CD4-positive, alpha-beta memory T cell (primary cell): ENCODE data around the gene NKX1-2. TPM values are rescaled to one million over a fixed set of nuclear protein-coding genes. Genes with fewer than 3 reads are reported as not detected.

Source experiments
- CTCF ChIA-PET: fragments of 350-600 bp; sonication (Branson Sonifier 250); formaldehyde crosslinking; loops from one replicate; lab custom pipeline; 2021; ENCODE audit warnings: inconsistent platforms; ENCODE audit not compliant: partially characterized antibody; lab: Charles Lee
- POLR2A ChIA-PET: fragments of 350-600 bp; sonication (Branson Sonifier 250); formaldehyde crosslinking; loops from one replicate; lab custom pipeline; 2021; ENCODE audit not compliant: partially characterized antibody; lab: Charles Lee
- DNase-seq, 5 donors: peaks; one replicate each; pipeline versions ENCODE4 v3.0.0 to v3.0.0-alpha.2; 2020 to 2022; ENCODE audit warnings: mixed read lengths in 1 of 5
- H3K27ac ChIP-seq: one replicate; pipeline ENCODE4 v1.7.0; 2013; ENCODE audit warnings: low read depth, low read length
- H3K27me3 ChIP-seq: 2 replicates; pipeline ENCODE4 v1.7.0; 2013; ENCODE audit warnings: mild to moderate bottlenecking, low read length, moderate library complexity; ENCODE audit not compliant: insufficient read depth
- H3K36me3 ChIP-seq: 2 replicates; pipeline ENCODE4 v1.7.0; 2013; ENCODE audit warnings: mild to moderate bottlenecking, low read length, moderate library complexity; ENCODE audit not compliant: insufficient read depth
- H3K4me1 ChIP-seq: 2 replicates; pipeline ENCODE4 v1.7.0; 2013; ENCODE audit warnings: mild to moderate bottlenecking, low read length, moderate library complexity; ENCODE audit not compliant: insufficient read depth
- H3K4me3 ChIP-seq, 2 donors: one replicate each; pipeline ENCODE4 v1.7.0; 2013; ENCODE audit warnings: low read length in 2 of 2, mild to moderate bottlenecking in 1 of 2
- H3K9me3 ChIP-seq, 2 donors: one replicate each; pipeline ENCODE4 v1.7.0; 2013; ENCODE audit warnings: low read length in 2 of 2, control low read depth in 1 of 2; ENCODE audit not compliant: control insufficient read depth in 1 of 2
- H3K27ac Mint-ChIP-seq, 7 donors: one replicate each; pipeline ENCODE4 v1.8.0; 2020 to 2021; ENCODE audit warnings: mixed read lengths in 7 of 7, mild to moderate bottlenecking in 6 of 7, inconsistent platforms in 3 of 7, moderate library complexity in 3 of 7
- H3K27me3 Mint-ChIP-seq, 2 donors: one replicate each; pipeline ENCODE4 v1.8.0; 2020 to 2021; ENCODE audit warnings: mixed read lengths in 2 of 2
- H3K36me3 Mint-ChIP-seq, 2 donors: one replicate each; pipeline ENCODE4 v1.8.0; 2020 to 2021; ENCODE audit warnings: mixed read lengths in 2 of 2, inconsistent platforms in 1 of 2, mild to moderate bottlenecking in 1 of 2
- H3K4me1 Mint-ChIP-seq, 4 donors: one replicate each; pipeline ENCODE4 v1.8.0; 2020 to 2021; ENCODE audit warnings: mixed read lengths in 4 of 4, mild to moderate bottlenecking in 1 of 4
- H3K4me3 Mint-ChIP-seq, 8 donors: one replicate each; pipeline ENCODE4 v1.8.0; 2020 to 2021; ENCODE audit warnings: mixed read lengths in 8 of 8, mild to moderate bottlenecking in 7 of 8, moderate library complexity in 6 of 8, inconsistent platforms in 3 of 8
- H3K9me3 Mint-ChIP-seq, 8 donors: one replicate each; pipeline ENCODE4 v1.8.0; 2020 to 2021; ENCODE audit warnings: mixed read lengths in 8 of 8, mild to moderate bottlenecking in 5 of 8, inconsistent platforms in 3 of 8, moderate library complexity in 1 of 8
- intact Hi-C: fragments of 100-400 bp; cut with micrococcal nuclease; formaldehyde crosslinking; loops from one replicate; pipeline ENCODE4 v1.15.1; 2023
- polyA plus RNA-seq, 2 donors: library from polyadenylated mRNA; unstranded; fragments of 300-500 nt; fragmentation: Illumina TruSeq; gene quantifications; one replicate each; pipeline ENCODE4 v1.2.3, GENCODE V29; 2021
- total RNA-seq, 2 experiments: library from RNA; stranded (reverse); gene quantifications; one replicate each; pipeline ENCODE4 v1.2.3, GENCODE V29; 2021

Gene NKX1-2
- total and polyA plus RNA-seq, 4 experiments from 2014 or later, result not detected

DNA sequence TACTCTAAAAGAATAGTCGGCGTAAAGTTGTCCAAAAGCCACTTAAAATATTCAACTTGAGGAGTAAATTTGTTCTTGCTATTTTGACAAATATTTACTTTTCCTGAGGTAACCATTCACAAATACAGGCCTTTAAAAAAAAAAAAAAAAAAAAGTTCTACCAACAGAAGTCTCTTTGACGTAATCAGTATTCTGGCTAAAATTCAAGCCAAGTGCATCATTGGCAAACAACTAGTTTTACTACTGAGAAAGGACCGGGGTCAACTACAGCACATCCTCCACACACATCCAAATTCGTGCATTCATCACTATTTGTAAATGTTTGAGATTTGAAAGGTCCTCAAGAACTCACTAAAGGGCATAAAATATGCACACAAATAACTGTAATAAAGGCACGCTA, 33.1 kb downstream of the NKX1-2 start:
- Mint-ChIP-seq H3K27ac (peak overlapping the region in 2 of 7 donors; percentile 35 to 43), H3K9me3 (no peaks in the 10 kb centered on the region), H3K27me3 (no peaks in the 10 kb centered on the region), H3K4me3 (peak overlapping the region in 6 of 8 donors; percentile 1 to 64 (median 42)), H3K4me1 (peaks cover 6 to 36% (median 20%) of the 10 kb centered on the region in 4 donors), H3K36me3 (peaks cover 3 to 4% of the 10 kb centered on the region in 2 donors)
- ChIA-PET CTCF (interaction anchor here (0.7 to 4.7 kb wide), 3 partner anchors 13 to 28 kb away, joined by 3 to 22 read pairs (median 3); no protein-coding TSS in a partner anchor), POLR2A (interaction anchor here (2.7 kb wide), 1 partner anchor 44 kb away, joined by 24 read pairs; the partner anchor contains the start of gene LHPP)
- H3K4me1 ChIP-seq, result peaks cover 13% of the 10 kb centered on the region
- no peaks in the 10 kb centered on the region for H3K27me3 ChIP-seq
- intact Hi-C loops, result loop anchor here (10.0 kb wide), 1 partner anchor 498 kb away; no protein-coding TSS in a partner anchor
- no peaks in the 10 kb centered on the region for H3K9me3 ChIP-seq
- no peak overlapping the region for H3K4me3 ChIP-seq
- no peak overlapping the region for H3K27ac ChIP-seq
- no peaks in the 10 kb centered on the region for H3K36me3 ChIP-seq
- no peak for DNase-seq

DNA sequence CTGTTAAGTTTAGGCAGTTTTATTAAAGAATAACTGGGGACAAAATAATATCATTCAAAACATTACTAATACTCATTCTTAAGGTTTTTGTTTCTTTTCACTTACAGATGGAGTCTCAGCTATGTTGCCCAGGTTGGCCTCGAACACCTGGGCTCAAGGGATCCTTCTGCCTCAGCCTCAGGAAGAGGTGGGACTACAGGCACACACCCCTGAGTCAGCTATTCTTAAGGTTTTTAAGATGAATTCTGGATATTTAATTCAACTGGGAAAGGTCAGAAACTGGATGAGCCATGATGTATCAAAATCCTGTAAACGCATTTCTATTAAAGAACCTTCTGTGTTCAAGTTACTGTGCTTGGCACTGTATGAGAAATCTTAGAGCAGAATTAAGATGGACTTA, 34.6 kb downstream of the NKX1-2 start:
- H3K4me1 ChIP-seq, result peaks cover 13% of the 10 kb centered on the region
- no peaks in the 10 kb centered on the region for H3K27me3 Mint-ChIP-seq
- H3K9me3 ChIP-seq, result no peaks in the 10 kb centered on the region
- no peaks in the 10 kb centered on the region for H3K9me3 Mint-ChIP-seq
- intact Hi-C loops, result loop anchor here (10.0 kb wide), 1 partner anchor 500 kb away; no protein-coding TSS in a partner anchor
- H3K4me1 Mint-ChIP-seq, result peaks cover 6 to 36% (median 20%) of the 10 kb centered on the region in 4 donors
- no peak for DNase-seq
- no peak overlapping the region for H3K27ac ChIP-seq
- H3K4me3 Mint-ChIP-seq, result no peak overlapping the region
- ChIA-PET CTCF (interaction anchor here (1.7 to 3.2 kb wide), 3 partner anchors 12 to 420 kb away, joined by 3 to 14 read pairs (median 13); no protein-coding TSS in a partner anchor), POLR2A (no interaction called here)
- H3K36me3 ChIP-seq, result no peaks in the 10 kb centered on the region
- H3K36me3 Mint-ChIP-seq, result peaks cover 6 to 10% of the 10 kb centered on the region in 2 donors
- no peaks in the 10 kb centered on the region for H3K27me3 ChIP-seq
- no peak overlapping the region for H3K4me3 ChIP-seq
- H3K27ac Mint-ChIP-seq, result no peak overlapping the region

DNA sequence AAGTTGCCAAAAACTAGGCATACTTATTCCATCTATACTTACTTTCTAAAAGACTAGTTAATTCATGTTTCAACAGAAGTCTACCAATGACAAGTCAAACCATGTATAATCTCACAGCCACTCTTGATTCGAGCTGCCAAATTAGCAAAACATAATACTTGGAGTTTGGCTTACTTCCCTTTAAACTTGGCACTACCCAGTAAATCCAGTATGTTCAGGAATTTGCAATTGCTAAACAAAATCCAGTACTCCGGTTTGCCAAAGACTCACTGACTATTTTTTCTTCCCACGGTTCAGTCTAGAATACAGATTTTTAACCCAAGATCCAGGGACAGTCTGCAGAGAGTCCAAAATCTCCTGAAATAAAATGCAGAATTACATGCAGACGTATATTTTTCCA, 35.8 kb downstream of the NKX1-2 start:
- H3K27me3 Mint-ChIP-seq, result no peaks in the 10 kb centered on the region
- POLR2A ChIA-PET, result no interaction called here
- H3K9me3 Mint-ChIP-seq, result no peaks in the 10 kb centered on the region

DNA sequence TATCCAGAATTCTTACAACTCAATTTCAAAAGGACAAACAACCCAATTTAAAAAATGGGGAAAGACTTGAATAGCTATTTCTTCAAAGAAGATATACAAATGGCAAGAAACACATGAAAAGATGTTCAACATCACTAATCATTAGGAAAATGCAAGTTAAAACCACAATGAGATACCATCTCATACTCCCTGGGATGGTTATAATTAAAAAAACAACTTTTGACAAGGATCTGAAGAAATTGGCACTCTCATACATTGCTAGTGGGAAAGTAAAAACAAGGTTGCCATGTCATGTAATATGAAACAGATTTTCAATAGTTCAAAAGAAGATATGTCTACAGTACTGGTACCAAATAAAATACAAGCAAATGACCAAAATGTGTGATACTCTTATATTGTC, 40.1 kb downstream of the NKX1-2 start:
- Histone ChIP-seq H3K36me3 (peaks cover 5% of the 10 kb centered on the region), H3K9me3 (no peaks in the 10 kb centered on the region), H3K4me3 (no peak overlapping the region), H3K27me3 (no peaks in the 10 kb centered on the region), H3K27ac (no peak overlapping the region), H3K4me1 (no peaks in the 10 kb centered on the region)
- Mint-ChIP-seq H3K9me3 (no peaks in the 10 kb centered on the region), H3K27ac (no peak overlapping the region), H3K4me3 (no peak overlapping the region), H3K36me3 (peaks cover 28 to 40% of the 10 kb centered on the region in 2 donors), H3K27me3 (no peaks in the 10 kb centered on the region), H3K4me1 (peaks cover 0 to 2% (median 0%) of the 10 kb centered on the region in 4 donors)
- POLR2A ChIA-PET, result no interaction called here
- CTCF ChIA-PET, result interaction anchor here (0.9 to 1.8 kb wide), 3 partner anchors 9 to 415 kb away, joined by 3 to 6 read pairs (median 4); partner anchors contain the start of gene OAT
- intact Hi-C loops, result loop anchor here (10.0 kb wide), 1 partner anchor 505 kb away; no protein-coding TSS in a partner anchor
- no peak for DNase-seq

More for the DNA sequence above, 35.8 kb downstream of the NKX1-2 start:
- Histone ChIP-seq H3K27me3 (no peaks in the 10 kb centered on the region), H3K27ac (no peak overlapping the region), H3K4me1 (peaks cover 9% of the 10 kb centered on the region), H3K36me3 (no peaks in the 10 kb centered on the region), H3K9me3 (no peaks in the 10 kb centered on the region), H3K4me3 (no peak overlapping the region)
- Mint-ChIP-seq H3K27ac (no peak overlapping the region), H3K4me3 (no peak overlapping the region), H3K4me1 (peaks cover 3 to 36% (median 16%) of the 10 kb centered on the region in 4 donors), H3K36me3 (peaks cover 13 to 17% of the 10 kb centered on the region in 2 donors)
- intact Hi-C loops, result loop anchor here (10.0 kb wide), 1 partner anchor 501 kb away; no protein-coding TSS in a partner anchor
- CTCF ChIA-PET, result interaction anchor here (0.6 to 3.2 kb wide), 4 partner anchors 10 to 420 kb away, joined by 3 to 14 read pairs (median 8); no protein-coding TSS in a partner anchor
- DNase-seq, result no peak

DNA sequence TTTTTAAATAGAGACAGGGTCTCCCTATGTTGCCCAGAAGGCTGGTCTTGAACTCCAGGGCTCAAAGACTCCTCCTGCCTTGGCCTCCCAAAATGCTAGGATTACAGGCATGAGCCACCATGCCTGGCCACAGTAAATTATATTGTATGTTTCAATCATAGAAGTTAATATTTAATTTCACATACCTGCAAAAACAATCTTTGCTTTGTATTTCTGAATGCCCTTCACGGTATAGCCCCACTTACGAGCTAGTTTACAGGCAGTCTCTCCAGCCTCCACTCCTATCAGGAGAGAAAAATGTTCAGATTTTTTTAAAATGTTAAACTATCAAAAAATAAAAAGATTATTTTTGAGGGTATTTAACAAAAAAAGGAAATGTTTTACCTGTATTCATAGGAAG, 41.5 kb downstream of the NKX1-2 start:
- no peaks in the 10 kb centered on the region for H3K27me3 Mint-ChIP-seq
- H3K4me3 Mint-ChIP-seq, result no peak overlapping the region
- Histone ChIP-seq H3K4me1 (peaks cover 4% of the 10 kb centered on the region), H3K36me3 (peaks cover 5% of the 10 kb centered on the region), H3K27me3 (no peaks in the 10 kb centered on the region), H3K4me3 (no peak overlapping the region), H3K27ac (no peak overlapping the region), H3K9me3 (no peaks in the 10 kb centered on the region)
- H3K36me3 Mint-ChIP-seq, result peaks cover 31 to 45% of the 10 kb centered on the region in 2 donors
- no peaks in the 10 kb centered on the region for H3K9me3 Mint-ChIP-seq
- ChIA-PET CTCF (no interaction called here), POLR2A (no interaction called here)
- peaks cover 5 to 7% (median 6%) of the 10 kb centered on the region in 4 donors for H3K4me1 Mint-ChIP-seq
- no peak for DNase-seq
- no peak overlapping the region for H3K27ac Mint-ChIP-seq
- intact Hi-C loops, result no loop called here

DNA sequence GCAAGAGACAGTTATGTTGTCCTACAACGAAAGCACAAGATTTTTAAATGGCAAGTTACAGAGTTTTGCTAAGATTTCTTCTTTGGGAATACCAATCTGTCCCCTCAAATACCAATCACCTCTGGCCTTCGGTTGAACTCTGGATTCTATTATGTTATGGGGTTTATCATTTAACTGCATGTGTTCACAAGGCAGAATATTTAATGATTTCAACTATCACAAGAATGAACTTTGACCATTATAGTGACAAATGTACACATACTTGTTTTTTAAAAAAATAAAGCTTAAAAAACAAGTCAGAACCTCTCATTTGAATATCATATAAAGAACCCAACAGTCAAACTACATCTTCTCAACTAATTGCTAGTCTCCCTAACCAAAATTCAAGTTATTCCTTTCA, 42.4 kb downstream of the NKX1-2 start:
- Histone ChIP-seq H3K36me3 (peaks cover 5% of the 10 kb centered on the region), H3K27me3 (no peaks in the 10 kb centered on the region), H3K27ac (no peak overlapping the region), H3K9me3 (no peaks in the 10 kb centered on the region), H3K4me1 (peaks cover 7% of the 10 kb centered on the region), H3K4me3 (no peak overlapping the region)
- POLR2A ChIA-PET, result no interaction called here
- CTCF ChIA-PET, result interaction anchor here (1.5 kb wide), 1 partner anchor 413 kb away, joined by 6 read pairs; no protein-coding TSS in a partner anchor
- DNase-seq, result no peak
- H3K4me3 Mint-ChIP-seq, result no peak overlapping the region
- H3K36me3 Mint-ChIP-seq, result peaks cover 36 to 53% of the 10 kb centered on the region in 2 donors
- no peaks in the 10 kb centered on the region for H3K27me3 Mint-ChIP-seq
- H3K4me1 Mint-ChIP-seq, result peaks cover 8 to 11% (median 10%) of the 10 kb centered on the region in 4 donors
- no peak overlapping the region for H3K27ac Mint-ChIP-seq
- no peaks in the 10 kb centered on the region for H3K9me3 Mint-ChIP-seq
- intact Hi-C loops, result no loop called here

DNA sequence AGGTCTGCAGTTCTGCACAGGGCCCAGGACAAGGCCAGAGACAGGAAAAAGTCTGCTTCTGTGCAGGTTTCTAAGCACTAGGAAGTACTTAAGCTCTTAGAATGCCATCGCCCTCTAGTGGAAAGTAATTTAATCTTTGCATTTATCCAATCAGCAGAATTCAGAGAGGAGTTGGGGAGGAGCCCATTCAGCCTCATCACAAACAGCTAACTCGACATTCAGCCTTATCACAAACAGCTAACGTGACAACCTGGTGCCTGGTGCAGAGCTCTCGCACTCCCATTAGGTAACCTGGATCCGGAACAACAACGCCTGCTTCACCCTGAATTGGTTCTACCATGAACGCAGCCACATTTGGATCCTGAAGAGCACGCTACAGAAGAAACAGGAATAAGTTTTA, 46.3 kb downstream of the NKX1-2 start:
- Histone ChIP-seq H3K27ac (no peak overlapping the region), H3K36me3 (peaks cover 11% of the 10 kb centered on the region), H3K27me3 (no peaks in the 10 kb centered on the region), H3K4me1 (peaks cover 7% of the 10 kb centered on the region), H3K4me3 (no peak overlapping the region), H3K9me3 (no peaks in the 10 kb centered on the region)
- ChIA-PET POLR2A (interaction anchor here (1.0 to 1.8 kb wide), 3 partner anchors 15 to 409 kb away, joined by 3 to 12 read pairs (median 3); partner anchors contain the start of genes LHPP and OAT), CTCF (interaction anchor here (1.0 to 2.8 kb wide), 14 partner anchors 9 to 1891 kb away, joined by 3 to 38 read pairs (median 4); partner anchors contain the start of gene OAT)
- H3K9me3 Mint-ChIP-seq, result no peaks in the 10 kb centered on the region
- DNase-seq, result peak; percentile 54 to 75 (median 68)
- peak overlapping the region; percentile 39 to 90 (median 85) for H3K27ac Mint-ChIP-seq
- intact Hi-C loops, result loop anchor here (1.0 to 5.0 kb wide), 2 partner anchors 14 to 339 kb away; partner anchors contain the start of gene FAM53B
- H3K4me1 Mint-ChIP-seq, result peaks cover 8 to 11% (median 9%) of the 10 kb centered on the region in 4 donors
- peak overlapping the region in 1 of 8 donors; percentile 45 for H3K4me3 Mint-ChIP-seq
- no peaks in the 10 kb centered on the region for H3K27me3 Mint-ChIP-seq
- peaks cover 37 to 60% of the 10 kb centered on the region in 2 donors for H3K36me3 Mint-ChIP-seq
